Stimulated activated CD8-positive, alpha-beta memory T cell treated with anti-CD3 and anti-CD28 coated beads, Interleukin-7, amount 100 ng/mL, for 48 hours (primary cell): ENCODE data around the gene CDH4.

Experiments used
- DNase-seq, 2 donors: peaks; one replicate each; pipeline ENCODE4 v3.0.0-alpha.2; 2020; ENCODE audit warnings: low read depth in 1 of 2; ENCODE audit errors: extremely low read depth in 1 of 2

The CDH4 gene

DNA sequence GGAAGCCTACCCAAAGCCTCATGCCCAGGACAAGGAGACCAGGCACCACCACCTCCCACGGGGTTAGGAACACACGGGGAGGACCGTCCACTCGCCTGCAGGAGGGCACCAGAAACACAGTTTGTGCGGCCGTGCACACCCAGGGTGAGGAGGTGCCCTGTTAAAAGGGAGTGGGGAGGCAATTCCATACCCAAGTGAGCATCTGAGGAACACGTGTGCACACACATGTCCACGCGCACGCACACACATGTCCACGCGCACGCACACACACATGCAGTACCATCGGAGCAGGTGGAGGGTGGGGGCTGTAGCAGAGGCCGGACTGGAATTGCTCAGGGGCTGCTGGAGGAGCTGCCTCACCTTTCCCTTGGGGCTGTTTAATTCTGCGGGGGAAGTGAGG, 554.3 kb downstream of the CDH4 start:
- no peak for DNase-seq

DNA sequence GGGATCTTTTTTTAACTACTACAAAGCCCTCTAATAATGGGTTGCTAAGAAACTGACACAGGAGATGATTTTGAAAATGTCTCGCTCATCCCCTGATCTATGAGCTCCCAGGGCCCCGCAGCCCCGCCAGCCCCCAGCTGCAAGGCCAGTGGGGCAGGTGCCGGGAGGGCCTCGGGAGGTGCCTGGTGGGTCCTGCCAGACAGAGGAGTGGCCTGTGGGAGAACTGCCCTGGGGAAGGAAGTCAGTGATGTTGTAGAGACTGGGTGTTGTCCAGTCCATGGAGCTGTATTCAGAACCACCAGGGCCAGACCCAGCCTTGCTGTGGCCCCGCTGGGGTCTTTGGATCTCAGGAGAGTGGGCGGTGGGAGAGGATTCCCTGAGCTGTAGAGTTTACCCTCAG, 554.9 kb downstream of the CDH4 start:
- DNase-seq: no peak

DNA sequence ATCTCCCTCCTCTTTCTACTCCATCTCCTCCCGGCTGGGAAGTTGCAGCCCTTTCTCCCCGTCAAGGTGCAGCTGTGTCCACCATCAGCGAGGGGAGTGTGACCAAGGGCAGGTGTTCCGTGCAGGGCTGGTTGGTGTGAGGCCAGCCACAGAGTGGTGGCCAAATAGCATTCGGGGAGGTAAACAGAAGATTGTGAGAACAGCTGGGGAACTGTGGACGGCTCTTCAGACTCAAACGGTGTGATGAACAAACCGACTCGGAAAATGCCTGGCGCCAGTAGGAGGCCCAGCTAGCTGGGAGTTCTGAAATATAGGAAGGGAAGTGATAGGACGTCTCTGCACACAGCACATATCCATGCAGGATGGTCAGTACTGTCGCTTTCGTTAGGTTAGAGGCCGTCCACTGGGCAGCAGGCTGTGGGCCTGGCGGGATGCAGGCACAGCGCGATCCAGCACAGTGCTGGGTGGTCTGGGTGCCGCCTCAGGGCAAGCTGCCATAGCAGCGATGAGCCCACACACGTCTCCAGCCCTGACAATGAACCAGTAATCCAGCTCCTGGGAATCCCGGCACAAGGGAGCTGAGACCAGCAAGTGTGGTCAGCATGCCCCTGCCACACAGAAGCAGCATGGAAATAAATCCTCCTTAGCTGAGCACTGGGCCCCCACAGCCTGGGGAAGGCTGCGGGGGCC, 555.6 kb downstream of the CDH4 start:
- no peak for DNase-seq

DNA sequence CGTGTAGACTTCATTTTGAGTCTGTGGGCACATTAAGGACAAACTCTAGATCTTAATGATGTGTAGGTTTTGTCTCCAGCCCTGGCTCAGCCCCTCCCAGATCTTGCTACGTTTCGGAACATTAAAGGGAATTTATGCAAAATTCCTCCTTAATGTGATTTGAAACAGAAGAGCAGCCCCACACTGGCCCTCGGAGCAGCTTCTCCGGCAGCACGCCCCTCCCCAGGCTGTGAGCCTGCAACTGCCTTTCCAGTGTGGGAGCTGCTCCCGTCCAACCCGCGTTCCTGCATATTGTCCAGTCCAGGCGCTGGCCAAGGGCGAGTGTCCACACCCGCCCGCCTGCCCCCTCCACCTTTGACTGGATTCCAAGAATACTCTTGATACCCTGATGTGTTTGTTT, 556.4 kb downstream of the CDH4 start:
- DNase-seq: no peak

DNA sequence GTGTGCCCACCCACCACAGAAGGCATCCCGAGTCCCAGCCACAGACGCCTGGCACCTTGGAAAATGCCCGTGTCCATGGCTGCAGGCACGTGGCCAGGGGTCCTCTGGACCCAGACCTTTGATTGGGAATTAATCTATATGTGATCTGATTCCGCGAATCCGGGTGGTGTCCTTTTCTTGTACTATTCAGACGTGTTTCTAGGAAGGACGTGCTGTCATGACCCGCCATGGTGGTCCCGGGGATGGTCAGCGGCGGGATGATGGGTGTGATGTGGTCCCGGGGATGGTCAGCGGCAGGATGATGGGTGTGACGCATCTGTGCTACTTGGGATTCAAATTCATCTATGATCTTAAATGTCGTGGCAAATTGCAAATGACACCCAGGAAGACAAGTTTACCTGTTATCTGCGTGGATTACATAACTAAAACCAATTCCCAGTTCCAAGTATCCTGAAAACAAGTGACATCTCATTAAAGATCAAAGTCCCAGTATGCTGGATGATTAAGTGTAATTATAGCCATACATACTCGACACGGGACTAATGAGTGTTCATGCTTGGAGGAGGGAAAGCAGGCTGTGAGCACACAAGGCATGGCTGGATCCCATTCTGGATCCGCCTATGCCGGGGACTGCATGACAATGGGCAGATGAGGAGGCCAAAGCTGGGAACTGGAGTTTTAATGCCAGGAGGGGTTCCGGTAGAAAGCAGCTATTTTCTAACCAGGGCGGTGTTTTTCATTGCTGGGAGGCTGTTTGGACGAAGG, 557.1 kb downstream of the CDH4 start:
- no peak for DNase-seq

DNA sequence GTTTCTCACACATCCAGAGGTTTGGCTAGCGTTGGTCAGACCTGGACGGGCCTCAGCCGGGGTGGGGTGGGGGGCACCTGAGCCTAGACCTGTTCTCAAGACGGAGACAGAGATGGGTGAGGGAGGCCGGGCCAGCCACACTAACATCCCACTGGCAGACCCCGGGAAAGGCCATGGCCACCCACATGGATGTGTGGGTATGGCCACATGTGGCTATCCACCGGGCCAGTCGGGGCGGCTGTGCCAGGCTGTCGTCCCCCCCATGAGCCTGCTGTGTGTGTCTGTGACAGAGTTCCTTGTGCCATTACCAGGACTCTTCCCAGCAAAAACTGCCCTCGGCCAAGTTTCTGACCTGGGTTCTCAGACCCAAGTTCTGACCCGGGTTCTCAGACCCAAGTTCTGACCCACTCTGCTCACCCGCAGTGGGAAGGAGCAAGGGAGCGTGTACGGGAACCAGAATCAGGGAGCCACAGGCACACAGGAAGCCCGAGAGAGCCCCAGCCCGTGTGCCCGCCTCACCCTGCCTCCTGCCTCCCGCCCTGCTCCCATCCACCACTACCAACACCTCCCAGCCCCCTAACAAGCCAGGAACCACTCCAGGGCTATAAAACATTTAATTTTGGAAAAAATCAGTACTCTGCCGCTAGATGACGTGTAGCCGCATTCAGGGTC, 558.1 kb downstream of the CDH4 start:
- DNase-seq: no peak

DNA sequence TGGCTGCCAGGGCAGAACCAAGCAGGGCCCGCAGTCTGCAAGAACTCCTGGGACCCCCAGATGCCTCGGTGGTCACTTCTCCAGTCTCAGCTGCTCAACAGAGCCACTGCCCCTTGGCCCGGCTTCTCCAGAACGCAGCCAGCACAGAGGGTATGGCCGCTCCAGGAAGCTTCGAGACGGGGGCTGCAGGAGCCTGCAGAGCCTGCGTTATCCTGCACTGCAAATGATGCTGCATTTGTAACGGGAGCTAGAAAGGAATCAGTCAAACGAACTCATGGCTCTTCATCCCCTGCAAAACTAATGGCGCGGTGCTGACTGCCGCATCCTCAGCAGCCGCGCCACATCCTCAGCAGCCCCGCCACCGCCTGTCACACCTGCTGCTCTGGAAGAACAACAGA, 558.7 kb downstream of the CDH4 start:
- DNase-seq: no peak

DNA sequence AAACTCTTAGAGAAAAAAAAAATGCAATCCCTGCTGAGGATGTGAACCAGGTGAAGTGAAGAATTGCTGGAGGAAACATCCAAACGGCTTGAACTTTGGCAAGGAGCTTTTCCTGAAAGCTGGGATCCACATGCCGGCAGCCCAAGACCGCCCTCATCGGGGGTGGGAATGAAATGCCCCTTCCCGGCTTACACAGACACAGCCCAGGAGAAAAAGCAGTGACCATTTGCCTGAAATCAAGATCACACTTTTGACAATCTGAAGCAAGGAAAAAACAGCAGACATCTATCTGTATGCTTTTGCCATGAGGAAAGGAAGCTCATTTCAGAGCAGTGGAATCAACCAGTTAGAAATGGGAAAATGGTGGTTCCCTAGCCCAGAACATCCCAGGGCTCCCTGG, 559.1 kb downstream of the CDH4 start:
- DNase-seq: no peak

DNA sequence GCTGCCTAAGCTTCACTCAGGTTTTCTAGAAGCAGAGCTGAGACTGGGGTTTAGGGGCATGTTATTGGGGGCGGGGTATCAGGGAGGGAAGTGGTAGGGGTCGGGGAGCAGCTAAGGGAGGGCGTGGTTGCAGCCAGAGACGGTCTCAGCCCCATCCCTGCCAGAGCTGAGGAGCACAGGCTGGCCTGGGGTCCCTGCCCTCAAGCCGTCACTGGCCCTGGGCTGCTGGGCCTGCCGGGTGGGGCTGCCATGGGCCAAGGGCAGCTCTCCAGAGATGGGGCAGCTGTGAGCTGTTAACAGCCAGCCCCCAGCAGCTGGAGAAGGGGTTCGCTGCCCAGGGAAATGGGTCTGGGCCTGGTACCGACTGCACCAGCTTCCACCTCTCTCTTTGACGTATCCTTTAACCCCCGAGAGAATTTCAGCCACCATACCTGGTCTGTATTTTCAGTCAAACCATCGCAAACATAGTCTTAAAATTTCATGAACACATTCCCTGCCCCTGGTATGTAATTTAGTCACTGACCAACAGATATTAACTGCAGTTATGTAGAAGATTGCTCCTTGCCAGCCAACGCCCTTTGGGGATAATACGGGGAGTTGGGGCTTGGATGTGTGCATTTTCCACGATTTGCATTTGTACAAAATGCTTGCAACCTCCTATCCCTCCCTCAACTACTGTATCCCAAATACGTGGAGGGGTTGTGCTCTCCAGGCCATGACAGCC, 560.2 kb downstream of the CDH4 start:
- DNase-seq: no peak

DNA sequence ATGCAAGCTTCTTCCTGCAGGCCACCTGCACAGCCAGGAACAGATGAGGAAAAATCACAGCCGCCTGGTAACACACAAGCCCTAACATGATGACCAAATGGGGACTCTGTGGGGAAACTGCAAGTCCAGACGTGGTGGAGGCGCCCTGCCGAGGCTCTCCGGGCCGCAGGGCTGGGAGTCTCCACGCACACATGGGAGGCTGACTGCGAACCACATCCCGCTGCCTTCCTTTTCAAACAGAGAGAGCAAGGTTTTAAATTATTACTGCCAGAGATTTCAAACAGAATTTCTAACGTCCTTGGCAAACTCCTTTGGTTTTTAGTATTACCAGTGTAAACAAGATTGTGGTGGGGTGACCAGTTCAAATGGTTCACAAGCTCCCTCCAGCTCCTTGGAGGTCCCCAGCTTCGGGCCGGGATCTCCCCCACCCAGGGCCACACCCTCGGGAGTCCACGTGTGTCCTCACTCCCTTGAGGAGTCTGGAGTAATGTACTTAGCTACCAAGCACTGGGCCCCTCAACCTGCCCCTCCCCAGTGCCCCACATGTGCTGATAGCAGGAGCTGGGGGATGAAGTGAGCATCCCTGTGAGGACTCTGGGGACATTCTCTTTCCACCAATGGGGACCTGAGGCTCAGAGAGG, 560.9 kb downstream of the CDH4 start:
- DNase-seq: no peak

DNA sequence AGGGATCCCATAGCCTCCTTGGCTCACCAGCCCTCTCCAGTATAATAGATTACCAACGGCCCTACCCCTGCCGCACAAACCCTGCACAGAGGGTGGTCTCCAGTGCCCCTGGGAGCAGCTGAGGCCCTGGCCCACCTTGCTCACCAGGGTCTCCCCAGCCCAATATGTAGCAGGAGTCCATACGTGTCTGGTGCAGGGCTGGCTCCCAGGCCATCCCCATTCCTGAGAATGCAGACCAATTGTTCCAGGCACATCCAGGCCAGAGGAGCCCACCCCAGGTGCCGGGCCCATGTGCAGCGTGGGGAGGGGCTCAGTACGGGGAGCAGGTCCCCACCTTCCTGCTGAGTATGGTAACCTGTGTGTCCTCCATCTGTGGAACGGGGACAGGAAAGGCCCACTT, 561.7 kb downstream of the CDH4 start:
- no peak for DNase-seq

DNA sequence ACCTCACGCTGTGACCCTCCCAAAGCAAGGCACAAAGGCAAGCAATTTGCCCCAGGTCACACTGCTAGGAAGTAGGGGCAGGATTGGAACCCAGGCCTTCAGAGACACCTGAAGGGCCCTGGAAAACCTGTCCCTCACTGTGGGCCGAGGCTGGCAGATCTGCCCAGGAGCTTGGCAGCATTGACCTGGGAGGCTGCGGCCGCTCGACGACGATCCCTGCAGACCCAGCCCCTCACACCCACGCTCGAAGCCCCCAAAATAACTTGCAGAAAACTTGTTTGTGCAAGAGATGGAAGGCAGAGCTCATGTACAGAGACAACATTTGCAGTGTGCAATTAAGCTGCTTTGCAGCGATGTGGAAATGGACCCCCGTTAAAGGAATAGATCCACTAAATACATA, 562.2 kb downstream of the CDH4 start:
- DNase-seq: no peak

DNA sequence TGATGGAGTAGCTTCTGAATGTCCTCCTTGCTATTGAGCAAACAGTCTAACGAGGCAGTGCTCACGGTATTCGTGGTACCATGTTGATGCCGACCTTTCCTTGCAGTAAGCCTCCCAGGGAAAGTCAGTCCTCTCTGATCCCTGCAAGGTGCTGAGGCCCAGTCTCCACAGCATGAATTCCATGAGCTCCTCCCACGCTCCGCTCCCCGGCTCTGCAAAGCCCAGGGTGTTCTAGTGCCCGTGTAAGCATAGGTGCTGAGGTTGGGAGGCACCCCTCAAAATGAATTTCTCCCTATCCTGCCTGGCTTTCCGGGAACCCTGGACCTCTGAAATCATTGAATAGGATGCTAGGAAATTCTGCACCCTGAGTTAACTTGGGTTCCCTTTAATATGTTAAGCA, 562.7 kb downstream of the CDH4 start:
- no peak for DNase-seq

DNA sequence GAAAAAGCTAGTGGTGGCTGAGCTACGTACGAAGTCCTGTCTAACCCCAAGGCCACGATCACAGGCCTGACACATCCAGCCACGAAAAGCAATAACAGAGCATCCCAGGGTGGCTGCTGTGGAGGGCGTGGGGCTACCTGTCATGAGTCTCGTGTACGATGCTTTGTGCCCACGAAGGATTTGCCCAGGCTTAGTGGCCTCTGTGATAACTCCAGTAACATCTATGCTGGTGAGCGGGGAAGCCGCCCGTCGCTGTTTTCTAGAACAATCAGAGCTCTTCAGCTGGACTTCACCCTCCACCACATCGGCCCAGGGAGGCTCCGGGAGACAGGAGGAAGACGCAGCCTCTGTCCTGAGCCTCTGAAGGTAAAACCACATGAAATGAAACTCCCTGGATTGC, 563.1 kb downstream of the CDH4 start:
- DNase-seq: no peak

DNA sequence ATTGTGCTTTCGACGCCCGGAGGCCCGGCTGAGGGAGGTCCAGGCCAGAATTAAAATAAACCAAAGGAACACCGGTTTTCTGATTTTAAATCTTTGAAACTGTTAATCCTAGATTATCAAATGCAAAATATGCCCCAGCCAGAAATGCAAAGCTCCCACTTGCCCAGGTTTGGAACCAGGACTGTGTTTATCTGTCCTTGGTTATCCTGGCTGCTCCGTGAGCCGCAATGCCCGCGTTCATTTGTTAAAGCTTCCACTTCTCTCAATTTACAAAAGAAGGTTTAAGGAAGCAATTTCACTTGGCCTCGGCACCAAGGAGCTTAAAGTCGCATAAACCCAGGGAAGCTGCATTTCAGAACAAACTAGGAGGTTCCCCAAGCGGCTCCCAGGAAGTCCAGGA, 563.6 kb downstream of the CDH4 start:
- DNase-seq: no peak

DNA sequence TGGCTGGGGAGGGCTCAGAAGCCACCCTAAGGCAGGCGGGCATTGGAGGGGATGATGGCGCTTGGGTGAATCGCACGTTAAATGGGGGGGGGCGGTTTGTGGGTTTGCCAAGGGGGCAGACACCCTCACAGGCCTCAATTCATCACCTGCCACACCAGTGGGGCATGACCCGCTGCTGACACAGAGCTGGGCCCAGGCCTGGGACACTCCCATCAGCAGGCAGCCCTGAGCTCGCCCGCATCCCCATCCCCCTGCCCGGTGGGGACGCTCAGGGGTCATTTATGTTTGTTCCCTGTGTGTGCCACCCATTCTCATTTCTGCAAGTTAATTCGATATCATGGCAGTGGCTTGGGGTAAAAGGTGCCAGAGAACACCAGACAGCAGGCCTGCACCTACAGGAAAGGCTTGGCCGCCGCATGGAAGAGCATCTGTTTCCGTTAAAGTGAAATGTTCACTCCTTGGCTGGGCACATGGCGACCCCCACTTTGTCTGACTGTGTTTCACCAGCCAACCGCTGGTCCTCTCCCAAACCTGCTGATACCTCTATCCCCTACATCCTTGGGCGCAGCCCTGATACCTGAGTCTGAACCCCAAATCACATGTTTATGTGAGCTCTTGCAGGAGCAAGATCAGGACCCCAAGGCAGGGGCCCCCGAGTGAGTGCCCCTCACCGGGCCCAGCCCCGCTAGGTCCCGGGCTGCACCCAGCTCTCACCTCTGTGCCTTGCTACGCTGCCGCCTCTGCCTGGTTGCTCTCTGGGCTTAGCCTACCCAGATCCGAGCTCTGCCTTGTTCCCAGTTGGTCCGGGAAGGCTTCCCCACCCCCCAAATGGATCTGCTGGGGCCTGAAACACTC, 564.8 kb downstream of the CDH4 start:
- DNase-seq: no peak

DNA sequence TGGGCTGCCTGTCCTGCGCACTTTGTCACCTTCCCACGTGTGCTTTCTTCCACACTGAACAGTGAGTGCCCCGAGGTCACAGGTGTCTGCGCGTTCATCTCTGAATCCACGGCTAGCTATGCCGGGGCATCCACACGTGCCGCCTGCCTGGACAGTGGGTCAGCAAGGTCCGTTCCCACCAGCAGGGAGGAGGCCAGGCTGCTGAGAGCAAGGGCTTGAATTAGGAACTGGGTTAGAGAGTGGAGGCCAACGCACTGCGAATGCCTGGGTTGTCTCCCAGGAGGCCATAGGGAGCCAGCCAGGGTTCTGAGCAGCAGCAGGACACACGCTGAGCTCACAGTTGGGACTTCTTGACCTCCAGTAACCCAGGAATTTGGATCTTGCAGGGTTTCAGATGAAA, 565.5 kb downstream of the CDH4 start:
- no peak for DNase-seq

DNA sequence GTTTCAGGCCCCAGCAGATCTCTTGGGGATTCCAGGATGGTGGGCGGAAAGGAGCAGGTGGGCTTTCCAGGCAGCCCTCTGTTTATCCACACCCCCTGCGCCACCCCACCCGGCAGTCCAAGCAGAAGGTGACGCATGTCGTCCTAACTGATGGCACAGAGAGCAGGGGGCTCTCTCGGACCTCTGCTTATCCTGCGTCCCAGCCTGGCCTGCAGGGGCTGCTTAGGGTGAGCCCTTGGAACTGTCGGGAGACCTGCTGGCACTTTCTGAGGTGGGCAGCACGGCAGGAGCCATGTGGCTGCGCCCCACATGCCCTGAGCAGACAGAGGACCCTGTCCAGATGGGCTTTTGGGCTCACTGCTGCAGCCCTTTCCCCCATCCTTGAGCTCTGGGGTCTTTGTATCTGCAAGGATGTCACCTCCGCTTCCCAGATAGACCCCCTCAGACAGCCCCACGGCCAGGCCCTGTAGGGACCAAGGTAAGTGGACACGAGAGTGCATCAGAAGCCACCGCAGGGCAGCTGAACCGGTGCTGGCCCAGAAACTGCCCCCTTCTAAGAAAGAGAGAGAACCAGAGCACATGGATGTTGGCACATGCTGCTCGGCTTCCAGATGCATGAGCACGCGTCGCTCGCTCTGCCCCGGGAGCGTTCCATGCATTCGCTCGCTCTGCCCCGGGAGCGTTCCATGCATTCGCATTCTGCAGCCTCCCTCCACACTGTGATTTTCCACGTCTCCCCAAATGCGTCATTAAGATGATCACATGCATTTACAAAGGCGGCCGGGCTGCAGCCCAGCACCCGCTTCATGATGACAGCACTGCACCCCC, 566.9 kb downstream of the CDH4 start:
- no peak for DNase-seq

DNA sequence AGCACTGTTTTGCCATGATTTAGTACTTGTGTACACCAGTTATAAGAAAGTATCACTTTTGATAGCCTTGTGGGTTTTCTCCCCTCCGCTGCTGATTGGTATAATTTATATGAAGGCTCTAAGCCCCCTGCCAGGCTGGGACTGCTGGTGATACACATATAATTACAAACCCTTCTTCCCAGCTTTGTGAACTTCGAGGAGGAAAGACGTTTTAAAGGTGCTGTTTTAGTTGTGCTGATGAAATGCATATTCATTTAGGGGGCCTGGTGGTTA, 567.4 kb downstream of the CDH4 start:
- DNase-seq: no peak
